ENCODE data around the gene KANSL1.
"Not testable (repeated sequence)": the region's sequence is repeated elsewhere in the genome, so short reads cannot be mapped to it uniquely, and the experiment has no call there.

KANSL1 gene

DNA sequence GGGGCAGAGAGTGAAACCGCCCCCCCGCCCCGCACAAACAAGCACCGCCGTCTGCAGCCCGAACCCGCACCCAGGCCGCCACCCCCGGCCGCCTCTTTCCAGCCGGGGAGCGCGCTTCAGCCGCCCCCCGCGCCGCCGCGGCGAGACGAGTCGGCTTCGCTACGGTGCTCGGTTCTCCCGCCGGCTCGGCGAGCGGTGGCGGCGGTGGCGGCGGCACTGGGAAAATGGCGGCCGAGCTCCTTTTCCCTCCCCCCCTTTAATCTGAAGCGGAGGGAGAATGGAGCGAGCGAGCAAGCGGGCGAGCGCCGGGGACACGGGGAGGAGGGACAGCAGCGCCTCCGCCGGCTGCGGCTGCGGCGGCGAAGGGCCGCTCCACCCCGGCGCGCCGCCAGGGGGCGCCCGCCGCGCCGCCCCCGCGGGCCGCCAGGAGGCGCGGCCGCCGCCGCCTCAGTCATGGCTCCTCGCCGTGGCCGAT lies at the start of gene KANSL1:
Gene KANSL1 (minus strand): TSS at position 279 of the 475 bp plus-strand sequence. CDS start 21,286 bp downstream, outside the sequence.
- peak; percentile 90 for DNase-seq

GRCh38 chr17:46231359-46231758 lies 38.1 kb upstream of the KANSL1 start:
- DNase-seq = not testable (repeated sequence)

GRCh38 chr17:46225274-46225794 lies 32.1 kb upstream of the KANSL1 start:
- peak; percentile 93 for DNase-seq

GRCh38 chr17:46224864-46225263 lies 31.6 kb upstream of the KANSL1 start:
- DNase-seq = not testable (repeated sequence)

DNA sequence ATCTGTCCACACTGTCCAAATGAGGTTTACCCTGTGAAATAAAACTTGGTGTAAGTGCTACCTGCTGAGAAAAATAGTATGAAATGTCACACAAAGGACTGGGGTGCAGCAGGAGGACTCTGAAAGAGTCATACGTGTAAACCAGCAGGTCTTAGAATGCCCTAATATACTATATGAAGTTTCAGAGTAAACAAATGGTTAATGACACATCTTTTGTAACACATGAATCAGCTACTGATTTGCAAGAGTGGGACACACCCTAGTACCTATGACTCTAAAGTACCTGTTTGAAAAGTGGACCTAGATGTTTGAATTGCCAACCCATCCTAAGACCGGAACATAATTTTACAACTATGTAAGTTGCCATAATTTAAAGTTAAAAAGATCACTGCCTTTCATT lies 29.8 kb upstream of the KANSL1 start:
- not testable (repeated sequence) for DNase-seq

- DNase-seq = no peak
Observed at GRCh38 chr17:46216682-46217081, 23.5 kb upstream of the KANSL1 start.

- peak; percentile 40 for DNase-seq
Observed at GRCh38 chr17:46212634-46213435, 19.6 kb upstream of the KANSL1 start.

- no peak for DNase-seq
Observed at GRCh38 chr17:46208997-46209396, 15.8 kb upstream of the KANSL1 start.

GRCh38 chr17:46205975-46206374 lies 12.7 kb upstream of the KANSL1 start:
- no peak for DNase-seq

- no peak for DNase-seq
Observed at GRCh38 chr17:46202424-46202823, 9.2 kb upstream of the KANSL1 start.

GRCh38 chr17:46201491-46201890 lies 8.3 kb upstream of the KANSL1 start:
- no peak for DNase-seq

GRCh38 chr17:46200197-46200596 lies 7.0 kb upstream of the KANSL1 start:
- no peak for DNase-seq

GRCh38 chr17:46199379-46199778 lies 6.2 kb upstream of the KANSL1 start:
- no peak for DNase-seq

GRCh38 chr17:46198233-46198632 lies 5.0 kb upstream of the KANSL1 start:
- DNase-seq = no peak

- no peak for DNase-seq
Observed at GRCh38 chr17:46197530-46197929, 4.3 kb upstream of the KANSL1 start.

GRCh38 chr17:46195939-46196716 lies 2.9 kb upstream of the KANSL1 start:
- no peak for DNase-seq

DNA sequence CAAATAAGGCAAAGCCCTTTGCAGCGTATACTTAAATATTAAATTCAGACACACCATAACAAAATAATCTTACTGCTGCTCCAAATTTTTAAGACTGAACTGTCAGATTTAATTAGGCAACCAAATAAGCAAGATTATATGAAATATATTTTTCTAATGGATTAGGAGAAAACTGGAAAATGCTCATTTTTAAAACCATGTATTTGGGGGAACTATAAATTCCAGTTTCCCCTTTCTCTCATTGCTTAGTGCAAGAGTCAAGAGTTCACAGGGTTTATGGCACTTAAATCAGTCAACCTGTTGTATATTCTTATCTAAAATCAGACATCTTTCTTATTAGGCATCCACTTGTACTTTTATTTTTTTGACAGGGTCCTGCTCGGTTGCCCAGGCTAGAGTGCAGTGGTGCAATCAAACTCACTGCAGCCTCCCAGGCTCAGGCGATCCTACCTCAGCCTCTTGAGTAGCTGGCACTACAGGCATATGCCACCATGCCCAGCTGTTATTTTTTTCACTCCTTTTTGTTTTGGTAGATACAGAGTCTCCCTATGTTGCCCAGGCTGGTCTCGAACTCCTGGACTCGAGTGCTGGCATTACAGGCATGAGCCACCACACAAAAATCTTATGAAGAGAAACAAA lies 2.1 kb upstream of the KANSL1 start:
- no peak for DNase-seq

- peak; percentile 20 for DNase-seq
Observed at GRCh38 chr17:46194393-46195216, 1.4 kb upstream of the KANSL1 start.

DNA sequence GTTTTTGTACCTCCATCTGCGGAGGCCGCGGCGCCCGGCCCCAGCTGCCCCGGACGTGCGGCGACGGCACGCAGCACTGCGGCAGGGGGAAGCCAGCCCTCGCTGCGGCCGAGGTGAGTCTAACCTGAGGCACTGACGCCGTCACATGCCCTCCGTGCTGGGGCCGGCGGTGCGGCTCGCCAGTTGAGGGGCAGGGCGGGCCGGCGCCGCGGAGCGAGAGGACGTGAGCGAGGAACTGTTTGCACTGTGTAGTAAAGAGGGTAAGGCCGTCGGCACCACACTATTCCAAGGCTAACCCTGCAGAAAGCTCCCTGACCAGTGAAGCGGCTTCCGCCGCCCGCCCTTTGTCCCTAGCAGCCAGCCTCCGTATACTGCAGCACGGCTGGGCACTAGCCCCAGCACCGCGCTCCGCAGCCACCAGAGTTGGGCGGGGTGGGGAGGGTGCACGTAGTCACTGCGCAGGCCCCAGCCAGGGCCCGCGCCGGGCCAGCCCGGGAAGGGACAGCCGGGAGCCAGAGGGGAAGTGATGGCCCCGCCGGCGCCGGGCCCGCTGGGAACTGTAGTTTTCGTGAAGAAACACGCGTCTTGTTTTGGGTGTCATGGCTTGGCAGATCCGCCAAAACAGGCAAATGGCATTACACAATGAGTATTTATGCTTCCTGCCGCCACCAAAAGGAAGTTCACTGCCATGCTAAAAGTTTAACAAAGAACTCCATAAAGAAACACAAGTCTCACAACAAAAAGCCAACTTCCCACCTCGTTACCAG lies 580 bp upstream of the KANSL1 start:
- DNase-seq = peak; percentile 95

GRCh38 chr17:46192439-46193150 lies 634 bp downstream of the KANSL1 start:
- DNase-seq = peak; percentile 75

- DNase-seq = no peak
Observed at GRCh38 chr17:46192189-46192438, 1.1 kb downstream of the KANSL1 start.
